ENCODE measurements around the gene YTHDC1. TPM values are rescaled to one million over a fixed set of nuclear protein-coding genes. Genes with fewer than 3 reads are reported as not detected.
A peak's percentile ranks its signal among the peaks of the same experiment; 100 is the strongest.
"Not testable (repeated sequence)": the region's sequence is repeated elsewhere in the genome, so short reads cannot be mapped to it uniquely, and the experiment has no call there.

Gene YTHDC1
- 100 to 1,000 TPM in 1 of 2 donors, 10 to 100 TPM in 1; 91.4 to 103 TPM for total RNA-seq
- polyA plus RNA-seq: 10 to 100 TPM; 37.8 to 42.2 TPM
- long read RNA-seq, donor 1, full-length matches to known transcripts: 1 of 11 reads
- long read RNA-seq, donor 1, partial matches to known transcripts: 5 of 11 reads
- long read RNA-seq, donor 1, other reads (novel, unspliced or antisense): 5 of 11 reads
- long read RNA-seq, donor 2, full-length matches to known transcripts: 2 of 21 reads
- long read RNA-seq, donor 2, partial matches to known transcripts: 15 of 21 reads
- long read RNA-seq, donor 2, other reads (novel, unspliced or antisense): 4 of 21 reads

- peak; percentile 98 to 99 for DNase-seq
- peaks cover 1 to 8% of the 10 kb centered on the region in 2 donors for H3K4me1 ChIP-seq (ENCODE audit: control insufficient read depth in 1 of 2, insufficient read depth in 2 of 2, low read length in 2 of 2)
- no peaks in the 10 kb centered on the region for H3K36me3 ChIP-seq (ENCODE audit: control insufficient read depth in 1 of 2, insufficient read depth in 2 of 2, low read length in 1 of 2)
- peak within 1 kb of the TSS; percentile 84 to 99 for H3K27ac ChIP-seq (ENCODE audit: low read depth in 1 of 2, low read length in 2 of 2)
- WGBS, 2 donors: 0 to 1% methylated on average over 64 to 67 of the region's 67 CpGs
- H3K4me3 ChIP-seq (ENCODE audit: low read length in 2 of 2): peak within 1 kb of the TSS; percentile 68 to 90
- no peaks in the 10 kb centered on the region for H3K27me3 ChIP-seq (ENCODE audit: control insufficient read depth in 1 of 2, insufficient read depth in 2 of 2, low read length in 1 of 2)
- no peaks in the 10 kb centered on the region for H3K9me3 ChIP-seq (ENCODE audit: control insufficient read depth, low read length)
- intact Hi-C loops (cut with DNase I): loop anchor here in 1 of 2 donors (2.0 kb wide), 1 partner anchor 23 kb away; no protein-coding TSS in a partner anchor
- peak; percentile 99 for ATAC-seq (ENCODE audit: low FRiP score)
Measured at GRCh38 chr4:68349649-68350360, at the start of gene YTHDC1. Gene YTHDC1, minus strand, starts transcription at chr4:68350090. Its CDS starts 337 bp downstream, at chr4:68349753.

- intact Hi-C loops (cut with DNase I): no loop called here
- H3K4me1 ChIP-seq (ENCODE audit: control insufficient read depth in 1 of 2, insufficient read depth in 2 of 2, low read length in 2 of 2): no peaks in the 10 kb centered on the region
- DNase-seq (no peak), ATAC-seq (ENCODE audit: low FRiP score) (no peak)
- WGBS, 2 donors: 81 to 88% methylated on average over 4 of the region's 4 CpGs
- H3K27ac ChIP-seq (ENCODE audit: low read depth in 1 of 2, low read length in 2 of 2): no peak overlapping the region
- no peak overlapping the region for H3K4me3 ChIP-seq (ENCODE audit: low read length in 2 of 2)
- no peaks in the 10 kb centered on the region for H3K27me3 ChIP-seq (ENCODE audit: control insufficient read depth in 1 of 2, insufficient read depth in 2 of 2, low read length in 1 of 2)
- no peaks in the 10 kb centered on the region for H3K9me3 ChIP-seq (ENCODE audit: control insufficient read depth, low read length)
- H3K36me3 ChIP-seq (ENCODE audit: control insufficient read depth in 1 of 2, insufficient read depth in 2 of 2, low read length in 1 of 2): no peaks in the 10 kb centered on the region
Measured at GRCh38 chr4:68399306-68399705, 49.4 kb upstream of the YTHDC1 start.

GRCh38 chr4:68396756-68397155 lies 46.9 kb upstream of the YTHDC1 start:
- Histone ChIP-seq H3K9me3 (ENCODE audit: control insufficient read depth, low read length) (no peaks in the 10 kb centered on the region), H3K4me1 (ENCODE audit: control insufficient read depth in 1 of 2, insufficient read depth in 2 of 2, low read length in 2 of 2) (no peaks in the 10 kb centered on the region), H3K27me3 (ENCODE audit: control insufficient read depth in 1 of 2, insufficient read depth in 2 of 2, low read length in 1 of 2) (no peaks in the 10 kb centered on the region), H3K4me3 (ENCODE audit: low read length in 2 of 2) (no peak overlapping the region), H3K36me3 (ENCODE audit: control insufficient read depth in 1 of 2, insufficient read depth in 2 of 2, low read length in 1 of 2) (no peaks in the 10 kb centered on the region), H3K27ac (ENCODE audit: low read depth in 1 of 2, low read length in 2 of 2) (no peak overlapping the region)
- DNase-seq: no peak
- intact Hi-C loops (cut with DNase I): no loop called here
- 96 to 100% methylated on average over 1 of the region's 1 CpG for WGBS, 2 donors
- ATAC-seq (ENCODE audit: low FRiP score): no peak

- H3K4me1 ChIP-seq (ENCODE audit: control insufficient read depth in 1 of 2, insufficient read depth in 2 of 2, low read length in 2 of 2): no peaks in the 10 kb centered on the region
- no peak for ATAC-seq (ENCODE audit: low FRiP score)
- WGBS, 2 donors: 31 to 34% methylated on average over 3 of the region's 3 CpGs
- H3K27me3 ChIP-seq (ENCODE audit: control insufficient read depth in 1 of 2, insufficient read depth in 2 of 2, low read length in 1 of 2): no peaks in the 10 kb centered on the region
- no peaks in the 10 kb centered on the region for H3K36me3 ChIP-seq (ENCODE audit: control insufficient read depth in 1 of 2, insufficient read depth in 2 of 2, low read length in 1 of 2)
- intact Hi-C loops (cut with DNase I): no loop called here
- DNase-seq: no peak
- H3K9me3 ChIP-seq (ENCODE audit: control insufficient read depth, low read length): no peaks in the 10 kb centered on the region
- no peak overlapping the region for H3K27ac ChIP-seq (ENCODE audit: low read depth in 1 of 2, low read length in 2 of 2)
- no peak overlapping the region for H3K4me3 ChIP-seq (ENCODE audit: low read length in 2 of 2)
Measured at GRCh38 chr4:68391436-68391835, 41.5 kb upstream of the YTHDC1 start.

GRCh38 chr4:68390205-68390935 lies 40.5 kb upstream of the YTHDC1 start:
- Histone ChIP-seq H3K27ac (ENCODE audit: low read depth in 1 of 2, low read length in 2 of 2) (no peak overlapping the region), H3K4me1 (ENCODE audit: control insufficient read depth in 1 of 2, insufficient read depth in 2 of 2, low read length in 2 of 2) (no peaks in the 10 kb centered on the region), H3K4me3 (ENCODE audit: low read length in 2 of 2) (no peak overlapping the region), H3K27me3 (ENCODE audit: control insufficient read depth in 1 of 2, insufficient read depth in 2 of 2, low read length in 1 of 2) (no peaks in the 10 kb centered on the region), H3K9me3 (ENCODE audit: control insufficient read depth, low read length) (no peaks in the 10 kb centered on the region), H3K36me3 (ENCODE audit: control insufficient read depth in 1 of 2, insufficient read depth in 2 of 2, low read length in 1 of 2) (no peaks in the 10 kb centered on the region)
- DNase-seq: no peak
- intact Hi-C loops (cut with DNase I): no loop called here
- no peak for ATAC-seq (ENCODE audit: low FRiP score)
- WGBS, 2 donors: 80 to 83% methylated on average over 1 of the region's 1 CpG

- ATAC-seq (ENCODE audit: low FRiP score); H3K27me3 ChIP-seq (ENCODE audit: control insufficient read depth in 1 of 2, insufficient read depth in 2 of 2, low read length in 1 of 2); intact Hi-C loops (cut with DNase I); H3K4me3 ChIP-seq (ENCODE audit: low read length in 2 of 2); H3K27ac ChIP-seq (ENCODE audit: low read depth in 1 of 2, low read length in 2 of 2); H3K4me1 ChIP-seq (ENCODE audit: control insufficient read depth in 1 of 2, insufficient read depth in 2 of 2, low read length in 2 of 2); H3K9me3 ChIP-seq (ENCODE audit: control insufficient read depth, low read length); DNase-seq; H3K36me3 ChIP-seq (ENCODE audit: control insufficient read depth in 1 of 2, insufficient read depth in 2 of 2, low read length in 1 of 2): not testable (repeated sequence)
- WGBS, 2 donors: 70 to 72% methylated on average over 6 of the region's 6 CpGs
Measured at GRCh38 chr4:68389386-68389913, 39.6 kb upstream of the YTHDC1 start.

GRCh38 chr4:68388347-68388865 lies 38.5 kb upstream of the YTHDC1 start:
- intact Hi-C loops (cut with DNase I): no loop called here
- DNase-seq: no peak

GRCh38 chr4:68385267-68385666 lies 35.4 kb upstream of the YTHDC1 start:
- Histone ChIP-seq H3K27ac (ENCODE audit: low read depth in 1 of 2, low read length in 2 of 2) (no peak overlapping the region), H3K27me3 (ENCODE audit: control insufficient read depth in 1 of 2, insufficient read depth in 2 of 2, low read length in 1 of 2) (no peaks in the 10 kb centered on the region), H3K9me3 (ENCODE audit: control insufficient read depth, low read length) (no peaks in the 10 kb centered on the region), H3K4me1 (ENCODE audit: control insufficient read depth in 1 of 2, insufficient read depth in 2 of 2, low read length in 2 of 2) (no peaks in the 10 kb centered on the region), H3K36me3 (ENCODE audit: control insufficient read depth in 1 of 2, insufficient read depth in 2 of 2, low read length in 1 of 2) (no peaks in the 10 kb centered on the region), H3K4me3 (ENCODE audit: low read length in 2 of 2) (no peak overlapping the region)
- no peak for ATAC-seq (ENCODE audit: low FRiP score)
- 85 to 93% methylated on average over 2 of the region's 2 CpGs for WGBS, 2 donors
- no peak for DNase-seq
- intact Hi-C loops (cut with DNase I): no loop called here

More at GRCh38 chr4:68388347-68388865, 38.5 kb upstream of the YTHDC1 start:
- H3K4me1 ChIP-seq (ENCODE audit: control insufficient read depth in 1 of 2, insufficient read depth in 2 of 2, low read length in 2 of 2): no peaks in the 10 kb centered on the region
- H3K4me3 ChIP-seq (ENCODE audit: low read length in 2 of 2): no peak overlapping the region
- no peaks in the 10 kb centered on the region for H3K9me3 ChIP-seq (ENCODE audit: control insufficient read depth, low read length)
- no peak overlapping the region for H3K27ac ChIP-seq (ENCODE audit: low read depth in 1 of 2, low read length in 2 of 2)
- 52 to 54% methylated on average over 4 of the region's 4 CpGs for WGBS, 2 donors
- no peaks in the 10 kb centered on the region for H3K36me3 ChIP-seq (ENCODE audit: control insufficient read depth in 1 of 2, insufficient read depth in 2 of 2, low read length in 1 of 2)
- H3K27me3 ChIP-seq (ENCODE audit: control insufficient read depth in 1 of 2, insufficient read depth in 2 of 2, low read length in 1 of 2): no peaks in the 10 kb centered on the region
- ATAC-seq (ENCODE audit: low FRiP score): no peak
